GM23248 (cell line): ENCODE data around the gene MEI1. TPM values are rescaled to one million over a fixed set of nuclear protein-coding genes. Genes with fewer than 3 reads are reported as not detected.

ENCODE experiments used
- DNase-seq: peaks from one replicate; pipeline ENCODE4 v3.0.0-alpha.2; 2015
- H2AFZ ChIP-seq: fragments of 200-600 bp; sonication (generic); 2 replicates; pipeline ENCODE4 v1.6.1; 2016; ENCODE audit warnings: antibody characterized with exemption
- H3F3A ChIP-seq: fragments of 200-600 bp; sonication (generic); 2 replicates; pipeline ENCODE4 v1.6.1; 2016; ENCODE audit warnings: mild to moderate bottlenecking, antibody characterized with exemption, mixed run types; ENCODE audit not compliant: insufficient read depth
- H3K27ac ChIP-seq: fragments of 200-600 bp; sonication (generic); 2 replicates; pipeline ENCODE4 v1.5.1; 2016; ENCODE audit warnings: mild to moderate bottlenecking
- H3K27me3 ChIP-seq: fragments of 200-600 bp; sonication (generic); replicated peaks from 2 replicates; pipeline ENCODE4 v1.6.1; 2016; ENCODE audit warnings: mild to moderate bottlenecking; ENCODE audit not compliant: insufficient read depth
- H3K36me3 ChIP-seq: fragments of 200-600 bp; sonication (generic); 2 replicates; pipeline ENCODE4 v1.6.1; 2016; ENCODE audit warnings: low read depth, mild to moderate bottlenecking
- H3K4me1 ChIP-seq: fragments of 200-600 bp; sonication (generic); 2 replicates; pipeline ENCODE4 v1.6.1; 2016; ENCODE audit warnings: mild to moderate bottlenecking; ENCODE audit not compliant: insufficient read depth
- H3K4me2 ChIP-seq: fragments of 200-600 bp; sonication (generic); one replicate; pipeline ENCODE4 v1.6.1; 2016; ENCODE audit warnings: mild to moderate bottlenecking; ENCODE audit not compliant: unreplicated experiment
- H3K4me3 ChIP-seq: fragments of 200-600 bp; sonication (generic); 2 replicates; pipeline ENCODE4 v1.5.1; 2016; ENCODE audit warnings: mild to moderate bottlenecking
- H3K79me2 ChIP-seq: fragments of 200-600 bp; sonication (generic); 2 replicates; pipeline ENCODE4 v1.6.1; 2016; ENCODE audit warnings: mild to moderate bottlenecking; ENCODE audit not compliant: insufficient read depth
- H3K9ac ChIP-seq: fragments of 200-600 bp; sonication (generic); 2 replicates; pipeline ENCODE4 v1.6.1; 2016; ENCODE audit warnings: mild to moderate bottlenecking
- H3K9me2 ChIP-seq: fragments of 200-600 bp; sonication (generic); 2 replicates; pipeline ENCODE4 v1.6.1; 2016; ENCODE audit warnings: mixed run types, mild to moderate bottlenecking, moderate library complexity; ENCODE audit not compliant: insufficient read depth
- H3K9me3 ChIP-seq: fragments of 200-600 bp; sonication (generic); one replicate; pipeline ENCODE4 v1.6.1; 2017; ENCODE audit warnings: low read depth
- H4K20me1 ChIP-seq: fragments of 200-600 bp; sonication (generic); 2 replicates; pipeline ENCODE4 v1.6.0; 2016; ENCODE audit not compliant: insufficient read depth
- EZH2 ChIP-seq: fragments of 200-600 bp; sonication (generic); IDR thresholded peaks from 2 replicates; pipeline ENCODE4 v1.6.1; 2018; ENCODE audit warnings: antibody characterized with exemption, mild to moderate bottlenecking; ENCODE audit not compliant: insufficient read depth, poor library complexity, severe bottlenecking
- EZH2phosphoT487 ChIP-seq: fragments of 200-600 bp; sonication (generic); IDR thresholded peaks from 2 replicates; pipeline ENCODE4 v1.6.1; 2018; ENCODE audit warnings: antibody characterized with exemption, moderate library complexity, mild to moderate bottlenecking, low read depth; ENCODE audit not compliant: insufficient read depth
- WGBS, 2 experiments: methylation state at CpG; one replicate each; pipeline ENCODE4 v1.1.6; 2015 to 2017; ENCODE audit warnings: low lambda C conversion rate in 2 of 2, low coverage in 1 of 2; ENCODE audit errors: missing lambda C conversion rate in 2 of 2; 5-methylcytosine and 5-hydroxymethylcytosine counted together
- in situ Hi-C: fragments of 300-500 bp; cut with MboI; formaldehyde crosslinking; loops from 2 replicates; pipeline ENCODE4 v1.15.0; 2020
- polyA plus RNA-seq: library from polyadenylated mRNA; unstranded; fragments of >200 nt; fragmentation: Nextera tagmentation; extraction: Ambion mirVana; gene quantifications from 2 replicates; pipeline ENCODE4 v1.2.1, GENCODE V29; 2016
- total RNA-seq: library from RNA; depleted of rRNA; stranded (reverse); fragments of >200 nt; shearing (Covaris generic); gene quantifications from 2 replicates; pipeline ENCODE4 v1.2.3, GENCODE V29; 2014

Gene MEI1
- total and polyA plus RNA-seq, 2 experiments from 2014 or later: 2.2 to 5.9 TPM

GRCh38 chr22:41656556-41656955, 42.7 kb upstream of the MEI1 start:
- Histone ChIP-seq H3K36me3 (peaks cover 86% of the 10 kb centered on the region), H3K4me3 (no peak overlapping the region), H4K20me1 (no peaks in the 10 kb centered on the region), H3K4me2 (no peak overlapping the region), H3K9ac (no peak overlapping the region), H3K79me2 (peaks cover 56% of the 10 kb centered on the region), H3K27ac (no peak overlapping the region), H3K9me2 (no peaks in the 10 kb centered on the region), H3K27me3 (no peaks in the 10 kb centered on the region), H3K4me1 (no peaks in the 10 kb centered on the region), H3K9me3 (no peaks in the 10 kb centered on the region), H2AFZ (no peak overlapping the region), H3F3A (peaks cover 39% of the 10 kb centered on the region)
- WGBS, 2 experiments: 66 to 67% methylated on average over 5 of the region's 5 CpGs
- in situ Hi-C loops: no loop called here
- DNase-seq: no peak
- TF ChIP-seq EZH2 (no peak), EZH2phosphoT487 (no peak)

- H3K9ac ChIP-seq: no peak overlapping the region
- H3K27me3 ChIP-seq: no peaks in the 10 kb centered on the region
- in situ Hi-C loops: no loop called here
- H3K4me2 ChIP-seq: no peak overlapping the region
- H3K36me3 ChIP-seq: peaks cover 85% of the 10 kb centered on the region
- H2AFZ ChIP-seq: no peak overlapping the region
- no peak overlapping the region for H3K4me3 ChIP-seq
- peaks cover 45% of the 10 kb centered on the region for H3K79me2 ChIP-seq
- no peak for TF ChIP-seq EZH2
- no peak for TF ChIP-seq EZH2phosphoT487
- H3F3A ChIP-seq: peaks cover 50% of the 10 kb centered on the region
- H3K4me1 ChIP-seq: no peaks in the 10 kb centered on the region
- no peaks in the 10 kb centered on the region for H4K20me1 ChIP-seq
- H3K9me3 ChIP-seq: no peaks in the 10 kb centered on the region
- 98 to 100% methylated on average over 6 of the region's 6 CpGs for WGBS, 2 experiments
- no peaks in the 10 kb centered on the region for H3K9me2 ChIP-seq
- H3K27ac ChIP-seq: no peak overlapping the region
- no peak for DNase-seq
Observed at GRCh38 chr22:41657709-41658108, 41.6 kb upstream of the MEI1 start.

GRCh38 chr22:41658869-41659268, 40.4 kb upstream of the MEI1 start:
- no peaks in the 10 kb centered on the region for H3K4me1 ChIP-seq
- in situ Hi-C loops: no loop called here
- H3K9me3 ChIP-seq: no peaks in the 10 kb centered on the region
- DNase-seq: no peak
- no peaks in the 10 kb centered on the region for H4K20me1 ChIP-seq
- no peaks in the 10 kb centered on the region for H3K27me3 ChIP-seq
- no peak overlapping the region for H3K4me2 ChIP-seq
- no peak for TF ChIP-seq EZH2
- no peak overlapping the region for H3K27ac ChIP-seq
- peaks cover 34% of the 10 kb centered on the region for H3K79me2 ChIP-seq
- H3K4me3 ChIP-seq: no peak overlapping the region
- H3K36me3 ChIP-seq: peaks cover 75% of the 10 kb centered on the region
- H3F3A ChIP-seq: peaks cover 51% of the 10 kb centered on the region
- H3K9me2 ChIP-seq: no peaks in the 10 kb centered on the region
- no peak overlapping the region for H3K9ac ChIP-seq
- H2AFZ ChIP-seq: no peak overlapping the region
- WGBS, 2 experiments: 92 to 94% methylated on average over 17 of the region's 17 CpGs

- Histone ChIP-seq H3K27ac (no peak overlapping the region), H3F3A (peaks cover 57% of the 10 kb centered on the region), H3K36me3 (peaks cover 75% of the 10 kb centered on the region), H3K4me1 (no peaks in the 10 kb centered on the region), H3K27me3 (no peaks in the 10 kb centered on the region), H3K4me2 (no peak overlapping the region), H3K4me3 (no peak overlapping the region), H2AFZ (no peak overlapping the region), H3K9ac (no peak overlapping the region), H3K9me3 (no peaks in the 10 kb centered on the region), H3K79me2 (peaks cover 23% of the 10 kb centered on the region), H4K20me1 (no peaks in the 10 kb centered on the region), H3K9me2 (no peaks in the 10 kb centered on the region)
- no peak for TF ChIP-seq EZH2phosphoT487
- no peak for TF ChIP-seq EZH2
- DNase-seq: no peak
- 96 to 100% methylated on average over 1 of the region's 1 CpG for WGBS, 2 experiments
- in situ Hi-C loops: no loop called here
Observed at GRCh38 chr22:41659941-41660340, 39.4 kb upstream of the MEI1 start.

GRCh38 chr22:41660416-41660815, 38.9 kb upstream of the MEI1 start:
- 68 to 70% methylated on average over 3 of the region's 3 CpGs for WGBS, 2 experiments
- Histone ChIP-seq H3K4me3 (no peak overlapping the region), H4K20me1 (no peaks in the 10 kb centered on the region), H3K4me1 (no peaks in the 10 kb centered on the region), H3K4me2 (no peak overlapping the region), H3K9ac (no peak overlapping the region), H3K79me2 (peaks cover 19% of the 10 kb centered on the region), H3F3A (peaks cover 53% of the 10 kb centered on the region), H3K27ac (no peak overlapping the region), H3K27me3 (no peaks in the 10 kb centered on the region), H3K9me3 (no peaks in the 10 kb centered on the region), H2AFZ (no peak overlapping the region), H3K9me2 (no peaks in the 10 kb centered on the region), H3K36me3 (peaks cover 71% of the 10 kb centered on the region)
- TF ChIP-seq EZH2 (no peak), EZH2phosphoT487 (no peak)
- in situ Hi-C loops: no loop called here
- peak; percentile 26 for DNase-seq
